DOHH2 (cell line): Measurements from ENCODE around the gene BANP.
"Not testable (repeated sequence)": the region's sequence is repeated elsewhere in the genome, so short reads cannot be mapped to it uniquely, and the experiment has no call there.

Experiments
- H3F3A ChIP-seq: fragments of 200-600 bp; sonication (generic), shearing (Covaris generic); 2 replicates; pipeline ENCODE4 v1.6.0; 2016; ENCODE audit warnings: antibody characterized with exemption, mild to moderate bottlenecking; ENCODE audit not compliant: control insufficient read depth, insufficient read depth
- H3K27ac ChIP-seq: fragments of 200-600 bp; sonication (generic); 2 replicates; pipeline ENCODE4 v1.5.1; 2014; ENCODE audit warnings: low read depth, mild to moderate bottlenecking, low read length, moderate library complexity
- H3K27me3 ChIP-seq: fragments of 200-600 bp; sonication (generic); 2 replicates; pipeline ENCODE4 v1.6.1; 2014; ENCODE audit warnings: mild to moderate bottlenecking, low read length, mixed read lengths; ENCODE audit not compliant: control insufficient read depth
- H3K36me3 ChIP-seq: fragments of 200-600 bp; sonication (generic); 2 replicates; pipeline ENCODE4 v1.6.1; 2014; ENCODE audit warnings: mild to moderate bottlenecking, low read length, moderate library complexity, mixed read lengths; ENCODE audit not compliant: control insufficient read depth
- H3K4me1 ChIP-seq: fragments of 200-600 bp; sonication (generic); 2 replicates; pipeline ENCODE4 v1.6.1; 2014; ENCODE audit warnings: mild to moderate bottlenecking, low read length, mixed read lengths; ENCODE audit not compliant: control insufficient read depth
- H3K4me2 ChIP-seq: fragments of 200-600 bp; sonication (generic); 2 replicates; pipeline ENCODE4 v1.6.0; 2014; ENCODE audit warnings: mild to moderate bottlenecking, low read length, moderate library complexity
- H3K4me3 ChIP-seq: fragments of 200-600 bp; sonication (generic); 2 replicates; pipeline ENCODE4 v1.5.1; 2014; ENCODE audit warnings: mild to moderate bottlenecking, low read length, mixed read lengths
- H3K79me2 ChIP-seq: fragments of 200-600 bp; sonication (generic); 2 replicates; pipeline ENCODE4 v1.6.1; 2014; ENCODE audit warnings: mild to moderate bottlenecking, low read length, mixed read lengths; ENCODE audit not compliant: control insufficient read depth
- H3K9me2 ChIP-seq: fragments of 200-600 bp; sonication (generic); replicated peaks from 2 replicates; pipeline ENCODE4 v1.6.1; 2014; ENCODE audit warnings: mild to moderate bottlenecking, low read length, mixed read lengths; ENCODE audit not compliant: control insufficient read depth
- H3K9me3 ChIP-seq: fragments of 200-600 bp; sonication (generic); 2 replicates; pipeline ENCODE4 v1.6.1; 2014; ENCODE audit warnings: antibody characterized with exemption, low read length, mixed read lengths; ENCODE audit not compliant: control insufficient read depth, insufficient read depth
- H4K20me1 ChIP-seq: fragments of 200-600 bp; sonication (generic); 2 replicates; pipeline ENCODE4 v1.6.0; 2014; ENCODE audit warnings: low read depth, mild to moderate bottlenecking, antibody characterized with exemption, low read length, moderate library complexity; ENCODE audit not compliant: control insufficient read depth, insufficient read depth
- CTCF ChIP-seq: fragments of 200-600 bp; sonication (generic); IDR thresholded peaks from one replicate; pipeline ENCODE4 v1.5.1; 2014; ENCODE audit warnings: antibody characterized with exemption, mild to moderate bottlenecking, low read depth, low read length; ENCODE audit not compliant: poor library complexity, severe bottlenecking
- EZH2phosphoT487 ChIP-seq: fragments of 200-600 bp; sonication (generic); IDR thresholded peaks from 2 replicates; pipeline ENCODE4 v1.6.1; 2017; ENCODE audit warnings: borderline replicate concordance, mild to moderate bottlenecking, antibody characterized with exemption, low read length, moderate library complexity, mixed read lengths

Gene BANP

GRCh38 chr16:88022076-88023042, 71.1 kb downstream of the BANP start:
- Histone ChIP-seq H3K9me2 (no peaks in the 10 kb centered on the region), H3K4me1 (no peaks in the 10 kb centered on the region)
- TF ChIP-seq CTCF (no peak), EZH2phosphoT487 (no peak)

GRCh38 chr16:88023366-88023765, 72.1 kb downstream of the BANP start:
- Histone ChIP-seq H3K27me3 (no peaks in the 10 kb centered on the region), H4K20me1 (no peaks in the 10 kb centered on the region), H3K9me3 (no peaks in the 10 kb centered on the region), H3K4me3 (no peak overlapping the region), H3K36me3 (peaks cover 11% of the 10 kb centered on the region; the same call in 1 of the 2 replicates), H3K79me2 (no peaks in the 10 kb centered on the region), H3K27ac (no peak overlapping the region), H3F3A (no peaks in the 10 kb centered on the region), H3K9me2 (no peaks in the 10 kb centered on the region), H3K4me1 (no peaks in the 10 kb centered on the region), H3K4me2 (no peak overlapping the region)
- no peak for TF ChIP-seq CTCF
- TF ChIP-seq EZH2phosphoT487 = no peak

More at GRCh38 chr16:88022076-88023042, 71.1 kb downstream of the BANP start:
- Histone ChIP-seq H3K9me3 (no peaks in the 10 kb centered on the region), H3K27ac (no peak overlapping the region), H3F3A (no peaks in the 10 kb centered on the region), H3K4me2 (no peak overlapping the region), H3K36me3 (peaks cover 6% of the 10 kb centered on the region; the same call in 1 of the 2 replicates), H3K79me2 (no peaks in the 10 kb centered on the region), H4K20me1 (no peaks in the 10 kb centered on the region), H3K27me3 (no peaks in the 10 kb centered on the region), H3K4me3 (no peak overlapping the region)

GRCh38 chr16:88023786-88024185, 72.6 kb downstream of the BANP start:
- Histone ChIP-seq H3K4me2 (no peak overlapping the region), H3K27me3 (no peaks in the 10 kb centered on the region), H3F3A (no peaks in the 10 kb centered on the region), H3K4me3 (no peak overlapping the region), H3K36me3 (peaks cover 11% of the 10 kb centered on the region; the same call in 1 of the 2 replicates), H3K9me3 (no peaks in the 10 kb centered on the region), H3K9me2 (no peaks in the 10 kb centered on the region), H3K4me1 (no peaks in the 10 kb centered on the region), H3K79me2 (no peaks in the 10 kb centered on the region), H4K20me1 (no peaks in the 10 kb centered on the region), H3K27ac (no peak overlapping the region)
- TF ChIP-seq CTCF (no peak), EZH2phosphoT487 (no peak)

GRCh38 chr16:88024491-88025085, 73.4 kb downstream of the BANP start:
- not testable (repeated sequence) for H3F3A ChIP-seq, H3K4me1 ChIP-seq, H3K27me3 ChIP-seq, H3K79me2 ChIP-seq, H3K9me3 ChIP-seq, H3K9me2 ChIP-seq, H3K4me2 ChIP-seq, H3K4me3 ChIP-seq, H4K20me1 ChIP-seq, H3K27ac ChIP-seq
- peaks cover 11% of the 10 kb centered on the region; the same call in 1 of the 2 replicates for H3K36me3 ChIP-seq

GRCh38 chr16:88025086-88025492, 73.9 kb downstream of the BANP start:
- not testable (repeated sequence) for H3F3A ChIP-seq, H3K4me2 ChIP-seq, H3K9me3 ChIP-seq, H3K9me2 ChIP-seq, H4K20me1 ChIP-seq, H3K4me3 ChIP-seq, H3K27me3 ChIP-seq, H3K27ac ChIP-seq, H3K79me2 ChIP-seq, H3K4me1 ChIP-seq
- peaks cover 11% of the 10 kb centered on the region; the same call in 1 of the 2 replicates for H3K36me3 ChIP-seq
